ENCODE data around the gene AJAP1.

AJAP1 gene

DNA sequence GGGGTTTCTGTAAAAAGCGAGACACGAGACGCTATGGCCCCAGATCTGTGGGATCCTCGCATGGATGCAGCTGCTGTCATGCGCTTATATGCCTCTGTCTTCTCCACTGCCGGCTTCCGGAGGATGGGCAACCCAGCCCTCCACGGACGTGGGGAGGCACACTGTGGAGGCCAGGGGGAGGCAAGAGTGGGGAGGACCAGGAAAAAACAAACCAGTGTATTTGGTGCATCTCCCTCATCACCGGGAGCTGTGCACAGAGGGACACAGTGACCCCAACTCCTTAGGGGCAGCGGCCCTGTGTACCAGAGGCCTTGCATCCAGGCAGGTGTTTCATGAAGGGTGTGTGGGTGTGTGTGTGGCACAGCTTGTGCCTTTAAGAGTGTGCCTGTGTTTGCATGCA is 95.0 kb downstream of the AJAP1 start:
- no peak overlapping the region for H3K9ac ChIP-seq (ENCODE audit: low read depth, low read length)
- peaks cover 2% of the 10 kb centered on the region; the same call in 1 of the 2 replicates for H3K4me1 ChIP-seq (ENCODE audit: insufficient read depth, low read length)
- H3K36me3 ChIP-seq (ENCODE audit: insufficient read depth, low read length), result no peaks in the 10 kb centered on the region; the same call in 1 of the 2 replicates
- no peaks in the 10 kb centered on the region; the same call in none of the 2 replicates for H3K9me3 ChIP-seq (ENCODE audit: control insufficient read depth, insufficient read depth, low read length)

DNA sequence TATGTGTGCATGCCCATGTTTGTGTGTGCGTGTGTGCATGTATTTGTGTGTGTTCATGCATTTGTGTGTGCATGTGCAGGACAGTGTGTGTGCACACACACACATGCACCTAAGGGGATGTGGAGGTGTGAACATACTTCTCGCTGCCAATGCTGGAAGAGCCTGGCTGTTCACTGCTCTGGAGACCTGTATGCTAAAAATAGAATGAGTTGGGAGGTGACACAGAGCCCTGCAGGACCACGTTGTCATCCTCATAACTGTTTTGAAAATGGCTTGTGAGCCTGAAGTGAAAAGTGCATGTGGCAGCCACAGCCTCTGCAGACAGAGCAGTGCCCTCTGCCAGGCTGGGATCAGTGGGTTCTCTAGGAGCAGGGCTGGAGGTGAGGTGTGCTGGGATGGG is 95.8 kb downstream of the AJAP1 start:
- no peak overlapping the region for H3K9ac ChIP-seq (ENCODE audit: low read depth, low read length)
- no peaks in the 10 kb centered on the region; the same call in none of the 2 replicates for H3K9me3 ChIP-seq (ENCODE audit: control insufficient read depth, insufficient read depth, low read length)
- no peaks in the 10 kb centered on the region; the same call in 1 of the 2 replicates for H3K36me3 ChIP-seq (ENCODE audit: insufficient read depth, low read length)
- peaks cover 8% of the 10 kb centered on the region for H3K4me1 ChIP-seq (ENCODE audit: insufficient read depth, low read length)

DNA sequence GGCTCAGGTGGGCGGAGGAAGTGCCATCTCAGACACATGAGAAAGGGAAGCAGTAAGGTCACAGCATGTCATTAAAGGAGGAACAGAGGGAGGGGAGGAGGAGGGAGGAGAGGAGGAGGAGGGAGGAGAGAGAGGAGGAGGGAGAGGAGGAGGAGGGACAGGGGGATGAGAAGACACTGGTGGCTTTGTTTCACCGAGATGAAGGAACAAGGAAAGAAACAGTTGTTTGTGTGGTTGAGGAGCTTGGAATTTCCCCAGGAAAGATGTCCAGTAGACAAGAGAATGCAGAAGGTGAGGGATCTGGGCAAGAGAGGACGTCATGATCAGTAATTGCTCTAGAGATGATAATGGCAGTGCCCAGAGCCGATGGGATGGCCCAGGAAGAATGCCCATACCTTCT is 97.7 kb downstream of the AJAP1 start:
- Histone ChIP-seq H3K9ac (ENCODE audit: low read depth, low read length) (no peak overlapping the region), H3K36me3 (ENCODE audit: insufficient read depth, low read length) (no peaks in the 10 kb centered on the region; the same call in 1 of the 2 replicates), H3K4me1 (ENCODE audit: insufficient read depth, low read length) (peaks cover 23% of the 10 kb centered on the region), H3K9me3 (ENCODE audit: control insufficient read depth, insufficient read depth, low read length) (no peaks in the 10 kb centered on the region; the same call in none of the 2 replicates)

DNA sequence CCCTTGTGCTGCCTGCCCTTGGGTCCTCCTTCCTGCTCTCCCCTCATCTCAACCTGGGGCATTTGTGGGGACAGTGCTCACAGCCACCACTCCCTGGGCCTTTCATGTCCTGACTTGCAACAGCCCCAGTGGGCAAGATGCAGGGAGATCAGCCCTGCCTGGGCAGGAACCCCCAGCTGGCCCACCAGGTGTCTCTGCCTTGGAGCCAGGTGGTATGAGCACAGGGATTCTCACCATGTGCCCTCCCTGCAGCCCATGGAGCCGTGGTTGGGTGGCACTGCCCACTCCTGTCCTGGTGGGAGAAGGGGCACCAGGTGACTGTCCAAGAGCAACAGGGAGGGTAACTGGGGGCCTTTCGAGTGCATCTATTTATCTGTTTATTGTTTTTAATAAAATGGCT is 100.4 kb downstream of the AJAP1 start:
- H3K9me3 ChIP-seq (ENCODE audit: control insufficient read depth, insufficient read depth, low read length), result no peaks in the 10 kb centered on the region; the same call in none of the 2 replicates
- no peaks in the 10 kb centered on the region for H3K36me3 ChIP-seq (ENCODE audit: insufficient read depth, low read length)
- peaks cover 24% of the 10 kb centered on the region for H3K4me1 ChIP-seq (ENCODE audit: insufficient read depth, low read length)
- H3K9ac ChIP-seq (ENCODE audit: low read depth, low read length), result no peak overlapping the region

DNA sequence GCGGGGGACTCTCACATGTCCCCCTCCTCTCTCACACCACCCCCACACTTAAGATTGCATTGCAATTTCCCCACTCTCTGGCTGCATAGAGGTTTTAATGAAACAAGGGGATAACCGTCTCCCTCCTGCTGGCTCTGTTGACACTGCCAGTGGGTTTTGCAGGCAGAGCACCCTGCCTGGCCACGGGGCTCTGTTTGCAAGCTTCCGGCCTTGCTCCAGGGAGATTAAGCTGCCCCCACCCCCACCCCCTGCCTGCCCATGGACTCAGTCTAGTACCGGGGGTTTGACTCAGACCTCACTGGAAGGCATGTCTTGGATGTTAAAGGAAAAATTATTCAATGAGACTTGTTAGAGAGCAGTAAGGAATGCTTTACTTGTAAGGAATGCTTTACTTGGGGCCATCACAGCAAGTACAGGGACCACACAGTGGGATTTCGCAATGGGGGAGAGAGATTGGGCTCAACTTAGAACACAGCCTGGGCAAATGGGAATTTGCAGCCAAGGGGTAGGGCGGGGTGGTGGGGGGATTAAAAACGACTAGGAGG is 101.0 kb downstream of the AJAP1 start:
- Histone ChIP-seq H3K4me1 (ENCODE audit: insufficient read depth, low read length) (peaks cover 24% of the 10 kb centered on the region), H3K9me3 (ENCODE audit: control insufficient read depth, insufficient read depth, low read length) (no peaks in the 10 kb centered on the region; the same call in none of the 2 replicates), H3K36me3 (ENCODE audit: insufficient read depth, low read length) (no peaks in the 10 kb centered on the region), H3K9ac (ENCODE audit: low read depth, low read length) (no peak overlapping the region)

DNA sequence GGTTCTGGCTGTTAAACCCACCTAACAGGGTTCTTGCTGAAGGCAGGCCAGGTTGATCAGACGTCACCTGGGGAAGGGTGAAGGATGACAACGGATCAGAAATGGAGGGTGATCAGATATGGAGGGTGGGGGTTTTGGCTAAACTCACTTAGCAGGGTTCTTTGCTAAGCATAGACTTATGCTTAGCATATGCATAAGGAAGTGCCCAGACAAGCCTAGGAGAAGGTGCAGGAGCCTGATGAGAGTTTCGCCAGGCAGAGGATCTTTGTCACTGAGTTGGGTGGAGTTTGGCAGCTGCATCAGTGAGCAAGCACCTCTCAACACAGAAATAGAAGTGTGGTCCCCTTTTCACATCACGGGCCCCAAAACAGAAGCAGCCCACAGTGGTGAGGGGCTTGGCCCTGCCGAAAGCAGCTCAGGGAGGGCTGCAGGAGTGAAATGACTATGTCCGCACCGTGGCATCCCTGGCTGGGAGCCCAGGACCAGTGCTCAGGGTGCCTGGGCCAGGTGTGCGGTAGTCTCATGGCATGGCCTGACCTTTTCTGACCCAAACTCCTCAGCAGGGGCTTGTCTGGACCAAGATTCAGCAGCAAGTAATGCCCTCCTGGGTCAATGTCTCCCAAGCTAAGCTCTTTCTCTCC is 101.6 kb downstream of the AJAP1 start:
- Histone ChIP-seq H3K4me1 (ENCODE audit: insufficient read depth, low read length) (peaks cover 24% of the 10 kb centered on the region), H3K9me3 (ENCODE audit: control insufficient read depth, insufficient read depth, low read length) (no peaks in the 10 kb centered on the region; the same call in none of the 2 replicates), H3K36me3 (ENCODE audit: insufficient read depth, low read length) (no peaks in the 10 kb centered on the region), H3K9ac (ENCODE audit: low read depth, low read length) (no peak overlapping the region)

DNA sequence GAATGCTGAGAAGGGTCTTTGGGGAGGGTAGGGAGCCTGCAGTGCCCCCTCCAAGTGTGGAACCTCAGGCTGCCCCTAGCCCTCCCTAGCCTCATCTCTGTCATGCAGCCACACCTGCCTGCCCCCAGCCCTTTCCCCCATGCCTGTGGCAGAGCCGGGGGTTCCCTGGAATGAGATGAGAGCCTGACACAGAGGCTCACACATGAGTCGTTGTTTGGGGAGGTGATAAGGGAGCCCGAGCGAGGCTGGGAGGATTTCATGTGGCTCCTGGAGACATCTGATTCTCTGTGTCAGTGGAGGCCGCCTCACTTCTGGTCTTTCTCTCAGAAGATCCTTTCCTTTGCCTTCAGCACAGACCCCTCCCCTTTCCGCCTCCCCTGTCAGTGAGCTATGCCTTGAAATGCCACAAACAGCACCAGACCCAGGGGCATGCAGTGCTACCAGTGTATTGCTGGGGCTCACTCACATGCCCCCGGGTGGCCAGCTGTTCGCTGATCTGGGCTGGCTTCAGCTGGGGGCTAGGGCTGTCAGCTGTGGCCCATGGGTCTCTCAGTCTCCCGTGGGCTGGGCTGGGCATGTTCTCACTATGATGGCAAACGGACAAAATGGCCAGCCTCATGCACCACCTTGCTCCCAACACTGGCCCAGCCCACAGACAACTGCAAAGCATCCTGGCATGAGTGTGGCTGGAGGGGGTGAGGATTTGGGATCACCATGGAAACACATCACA is 102.6 kb downstream of the AJAP1 start:
- no peaks in the 10 kb centered on the region; the same call in none of the 2 replicates for H3K9me3 ChIP-seq (ENCODE audit: control insufficient read depth, insufficient read depth, low read length)
- no peak overlapping the region for H3K9ac ChIP-seq (ENCODE audit: low read depth, low read length)
- H3K4me1 ChIP-seq (ENCODE audit: insufficient read depth, low read length), result peaks cover 24% of the 10 kb centered on the region
- H3K36me3 ChIP-seq (ENCODE audit: insufficient read depth, low read length), result no peaks in the 10 kb centered on the region

DNA sequence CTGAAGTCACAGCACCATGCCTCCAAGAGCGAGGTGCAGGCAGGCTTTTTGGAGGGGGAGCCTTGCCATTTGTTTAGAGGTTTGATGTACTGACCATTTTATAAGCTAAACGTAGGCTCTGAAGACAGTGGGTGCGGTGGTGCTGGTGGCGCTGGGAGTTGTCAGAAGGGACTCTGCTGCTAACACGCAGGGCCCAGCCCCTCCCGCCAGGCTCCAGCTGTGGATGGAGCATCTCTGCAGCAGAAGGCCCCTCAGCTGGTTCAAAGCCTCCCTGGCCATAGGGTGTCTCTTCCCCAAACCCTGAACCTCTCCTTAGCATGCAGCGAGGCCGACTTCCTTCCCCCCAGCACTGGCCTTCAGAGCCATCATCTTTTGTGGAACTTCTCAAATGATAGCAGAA is 105.3 kb downstream of the AJAP1 start:
- H3K4me1 ChIP-seq (ENCODE audit: insufficient read depth, low read length), result peaks cover 21% of the 10 kb centered on the region
- no peaks in the 10 kb centered on the region for H3K36me3 ChIP-seq (ENCODE audit: insufficient read depth, low read length)
- H3K9ac ChIP-seq (ENCODE audit: low read depth, low read length), result no peak overlapping the region
- no peaks in the 10 kb centered on the region for H3K9me3 ChIP-seq (ENCODE audit: control insufficient read depth, insufficient read depth, low read length)

DNA sequence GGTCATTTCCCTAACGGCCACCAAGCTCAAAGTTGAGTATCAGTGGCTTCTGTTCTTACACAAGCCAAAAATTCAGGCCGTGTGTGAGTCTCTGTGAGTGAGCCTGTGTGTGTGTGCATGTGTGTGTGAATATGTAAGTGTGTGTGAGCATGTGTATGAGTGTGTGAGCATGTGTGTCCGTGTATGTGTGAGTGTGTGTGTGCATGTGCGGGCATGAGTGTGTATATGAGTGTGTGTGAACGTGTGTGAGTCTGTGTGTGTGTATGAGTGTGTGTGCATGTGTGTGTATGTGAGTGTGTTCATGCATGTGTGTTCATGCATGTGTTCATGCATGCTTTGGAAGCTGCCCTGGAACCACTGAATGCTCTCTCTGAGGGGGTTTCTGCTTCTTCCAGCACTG is 105.7 kb downstream of the AJAP1 start:
- Histone ChIP-seq H3K9ac (ENCODE audit: low read depth, low read length) (no peak overlapping the region), H3K36me3 (ENCODE audit: insufficient read depth, low read length) (no peaks in the 10 kb centered on the region), H3K9me3 (ENCODE audit: control insufficient read depth, insufficient read depth, low read length) (no peaks in the 10 kb centered on the region), H3K4me1 (ENCODE audit: insufficient read depth, low read length) (peaks cover 17% of the 10 kb centered on the region)

DNA sequence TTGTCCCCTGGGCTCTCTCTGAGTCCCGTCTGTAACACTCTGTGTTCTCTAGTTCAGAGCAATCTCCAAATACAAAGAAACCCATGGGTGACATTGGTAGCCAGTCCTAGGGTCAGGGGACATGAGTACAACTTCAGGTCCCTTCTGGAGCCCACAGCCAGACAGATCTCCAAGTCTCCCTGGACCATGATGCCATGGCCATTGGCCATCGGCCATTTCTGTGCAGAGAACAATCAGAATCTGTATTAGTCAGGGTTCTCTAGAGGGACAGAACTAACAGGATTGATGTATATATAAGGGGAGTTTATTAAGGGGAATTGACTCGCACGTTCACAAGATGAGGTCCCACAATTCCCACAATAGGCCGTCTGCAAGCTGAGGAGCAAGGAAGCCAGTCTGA is 106.9 kb downstream of the AJAP1 start:
- Histone ChIP-seq H3K4me1 (ENCODE audit: insufficient read depth, low read length) (peaks cover 8% of the 10 kb centered on the region), H3K9ac (ENCODE audit: low read depth, low read length) (no peak overlapping the region), H3K36me3 (ENCODE audit: insufficient read depth, low read length) (no peaks in the 10 kb centered on the region), H3K9me3 (ENCODE audit: control insufficient read depth, insufficient read depth, low read length) (no peaks in the 10 kb centered on the region)

DNA sequence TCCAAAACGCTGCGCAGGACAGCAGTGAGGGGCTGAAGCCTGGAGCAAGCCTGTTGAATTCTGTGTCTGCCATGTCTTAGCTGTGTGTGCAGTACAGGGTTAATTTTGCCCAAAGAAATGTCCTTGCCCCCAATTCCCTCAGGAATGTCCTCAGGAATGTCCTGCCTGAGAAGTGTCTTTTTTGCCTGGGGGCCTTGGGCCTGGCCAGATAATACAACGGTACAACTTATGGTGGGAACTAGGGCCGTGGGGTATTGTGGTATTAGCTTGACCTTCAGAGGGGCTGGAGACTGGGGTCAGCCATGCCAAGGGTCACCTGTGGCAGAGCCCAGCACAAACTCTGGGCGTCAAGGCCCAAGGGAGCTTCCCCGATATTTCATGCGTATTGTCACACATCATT is 107.7 kb downstream of the AJAP1 start:
- Histone ChIP-seq H3K36me3 (ENCODE audit: insufficient read depth, low read length) (no peaks in the 10 kb centered on the region), H3K4me1 (ENCODE audit: insufficient read depth, low read length) (0 out of 2 replicates have a peak, but pooled peaks cover under 1% of the 10 kb centered on the region), H3K9ac (ENCODE audit: low read depth, low read length) (no peak overlapping the region), H3K9me3 (ENCODE audit: control insufficient read depth, insufficient read depth, low read length) (no peaks in the 10 kb centered on the region)

DNA sequence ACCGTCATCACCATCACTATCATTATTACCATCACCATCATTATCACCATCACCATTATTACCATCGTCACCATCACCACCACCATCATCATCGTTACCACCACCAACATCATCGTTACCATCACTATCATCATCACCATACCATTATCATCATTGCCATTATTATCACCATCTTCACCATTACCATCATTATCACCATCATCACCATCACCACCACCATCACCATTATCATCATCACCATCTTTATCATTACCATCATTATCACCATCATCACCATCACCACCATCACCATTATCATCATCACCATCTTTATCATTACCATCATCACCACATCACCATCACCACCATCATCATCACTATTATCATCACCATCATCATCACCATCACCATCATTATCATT is 112.9 kb downstream of the AJAP1 start:
- Histone ChIP-seq H3K9me3 (ENCODE audit: control insufficient read depth, insufficient read depth, low read length) (no peaks in the 10 kb centered on the region), H3K36me3 (ENCODE audit: insufficient read depth, low read length) (no peaks in the 10 kb centered on the region), H3K9ac (ENCODE audit: low read depth, low read length) (no peak overlapping the region), H3K4me1 (ENCODE audit: insufficient read depth, low read length) (no peaks in the 10 kb centered on the region)

DNA sequence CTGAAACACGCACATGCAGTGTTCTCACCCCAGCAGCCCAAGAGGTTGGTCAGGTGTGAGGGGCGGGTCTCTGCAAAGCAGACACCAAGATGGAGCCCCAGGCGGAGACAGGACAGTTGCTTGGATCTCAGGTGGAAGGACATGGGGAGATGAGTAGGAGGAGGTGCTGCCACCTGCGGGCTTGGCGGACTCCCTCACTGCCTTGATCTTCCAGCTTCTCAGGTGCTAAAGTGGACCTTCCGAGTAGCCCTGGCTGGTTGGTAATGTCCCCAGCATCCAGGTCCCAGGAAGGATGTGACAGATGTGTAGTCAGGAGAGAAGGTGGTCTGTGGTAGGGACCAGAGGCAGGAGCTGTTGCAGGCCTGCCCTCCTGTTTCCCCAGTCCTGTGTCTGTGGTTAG is 114.1 kb downstream of the AJAP1 start:
- Histone ChIP-seq H3K9ac (ENCODE audit: low read depth, low read length) (no peak overlapping the region), H3K36me3 (ENCODE audit: insufficient read depth, low read length) (no peaks in the 10 kb centered on the region), H3K4me1 (ENCODE audit: insufficient read depth, low read length) (no peaks in the 10 kb centered on the region)

DNA sequence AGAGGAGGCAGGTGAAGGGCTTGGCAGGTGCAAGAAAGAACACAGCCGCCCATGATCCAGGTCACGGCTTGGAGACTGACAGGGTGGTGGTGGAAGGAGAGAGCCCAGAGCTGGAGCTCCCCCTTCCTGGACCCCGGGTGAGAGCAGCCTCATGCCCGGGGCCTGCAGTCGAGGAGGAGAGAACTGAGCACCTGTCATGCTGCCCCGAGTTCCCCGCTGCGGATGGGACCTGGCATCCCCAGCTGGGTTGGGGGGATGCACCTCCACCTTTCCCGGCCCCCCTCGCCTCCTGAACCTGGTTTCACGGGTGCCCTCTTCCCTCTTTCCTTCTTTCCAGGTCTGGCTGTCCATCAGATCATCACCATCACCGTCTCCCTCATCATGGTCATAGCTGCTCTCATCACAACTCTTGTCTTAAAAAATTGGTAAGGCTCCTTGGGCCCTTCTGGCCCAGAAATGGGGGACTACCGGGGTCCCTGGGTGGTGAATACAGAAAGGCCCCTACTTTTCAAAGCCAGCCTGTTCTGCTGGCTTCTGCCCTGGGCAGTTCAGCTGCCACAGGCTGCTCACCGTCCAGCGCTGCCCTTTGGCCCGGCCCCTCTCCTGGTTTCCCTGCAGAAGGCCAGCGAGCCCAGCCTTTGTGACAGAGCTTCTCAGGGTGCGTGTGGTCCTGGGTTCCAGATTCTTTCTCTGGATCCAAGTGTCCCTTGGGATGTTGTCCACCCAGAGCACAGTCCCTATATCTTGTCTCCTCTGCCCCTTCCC is 115.3 kb downstream of the AJAP1 start:
- H3K4me1 ChIP-seq (ENCODE audit: insufficient read depth, low read length), result no peaks in the 10 kb centered on the region
- no peaks in the 10 kb centered on the region for H3K36me3 ChIP-seq (ENCODE audit: insufficient read depth, low read length)
- no peaks in the 10 kb centered on the region for H3K9me3 ChIP-seq (ENCODE audit: control insufficient read depth, insufficient read depth, low read length)
- H3K9ac ChIP-seq (ENCODE audit: low read depth, low read length), result no peak overlapping the region

More for the DNA sequence above, 114.1 kb downstream of the AJAP1 start:
- H3K9me3 ChIP-seq (ENCODE audit: control insufficient read depth, insufficient read depth, low read length), result no peaks in the 10 kb centered on the region

Measured in ES-I3 (cell line).